ENCODE measurements around the gene KIF23. TPM values are rescaled to one million over a fixed set of nuclear protein-coding genes. Genes with fewer than 3 reads are reported as not detected.

The KIF23 gene
- total and polyA plus RNA-seq, 12 donors = 0.17 to 3.4 (median 0.57) TPM

- DNase-seq (no peak), ATAC-seq (no peak)
- H3K27me3 ChIP-seq = no peaks in the 10 kb centered on the region
- peaks cover 0 to 26% (median 0%) of the 10 kb centered on the region in 9 donors for H3K36me3 ChIP-seq
- H3K9me3 ChIP-seq = no peaks in the 10 kb centered on the region
- peaks cover 0 to 12% (median 11%) of the 10 kb centered on the region in 9 donors for H3K4me1 ChIP-seq
- TF ChIP-seq CTCF (IDR thresholded peaks at IDR 0.05) = no peak
- intact Hi-C loops (cut with DNase I) = no loop called here
- no peak overlapping the region for H3K4me3 ChIP-seq
- H3K27ac ChIP-seq = no peak overlapping the region
Observed at GRCh38 chr15:69417581-69417980, 3.4 kb downstream of the KIF23 start.

GRCh38 chr15:69421498-69421897 lies 7.3 kb downstream of the KIF23 start:
- no peak for TF ChIP-seq CTCF (IDR thresholded peaks at IDR 0.05)
- no peak for ATAC-seq
- no peaks in the 10 kb centered on the region for H3K9me3 ChIP-seq
- intact Hi-C loops (cut with DNase I) = no loop called here
- no peaks in the 10 kb centered on the region for H3K27me3 ChIP-seq
- DNase-seq = no peak
- H3K4me1 ChIP-seq = no peaks in the 10 kb centered on the region
- H3K27ac ChIP-seq = no peak overlapping the region
- peaks cover 0 to 48% (median 0%) of the 10 kb centered on the region in 9 donors for H3K36me3 ChIP-seq
- H3K4me3 ChIP-seq = no peak overlapping the region

GRCh38 chr15:69422336-69422895 lies 8.3 kb downstream of the KIF23 start:
- Histone ChIP-seq H3K27ac (no peak overlapping the region), H3K4me3 (no peak overlapping the region), H3K9me3 (no peaks in the 10 kb centered on the region), H3K4me1 (no peaks in the 10 kb centered on the region), H3K27me3 (no peaks in the 10 kb centered on the region), H3K36me3 (peaks cover 0 to 57% (median 0%) of the 10 kb centered on the region in 9 donors)
- DNase-seq (no peak), ATAC-seq (no peak)
- intact Hi-C loops (cut with DNase I) = no loop called here
- no peak for TF ChIP-seq CTCF (IDR thresholded peaks at IDR 0.05)
- WGBS, 2 donors = 84 to 90% methylated on average over 4 of the region's 4 CpGs

- no peaks in the 10 kb centered on the region for H3K4me1 ChIP-seq
- intact Hi-C loops (cut with DNase I) = no loop called here
- no peak for TF ChIP-seq CTCF (IDR thresholded peaks at IDR 0.05)
- no peak overlapping the region for H3K27ac ChIP-seq
- H3K9me3 ChIP-seq = no peaks in the 10 kb centered on the region
- DNase-seq (no peak), ATAC-seq (no peak)
- H3K4me3 ChIP-seq = no peak overlapping the region
- H3K27me3 ChIP-seq = no peaks in the 10 kb centered on the region
- WGBS, 2 donors = 89 to 93% methylated on average over 2 of the region's 2 CpGs
- H3K36me3 ChIP-seq = peaks cover 0 to 64% (median 0%) of the 10 kb centered on the region in 9 donors
Observed at GRCh38 chr15:69424001-69424400, 9.9 kb downstream of the KIF23 start.
